BJ (cell line): ENCODE data around the gene WWC1. TPM values are rescaled to one million over a fixed set of nuclear protein-coding genes. Genes with fewer than 3 reads are reported as not detected.
"Not testable (repeated sequence)": the region's sequence is repeated elsewhere in the genome, so short reads cannot be mapped to it uniquely, and the experiment has no call there.

Experiments
- CTCF ChIA-PET: fragments of 350-600 bp; formaldehyde crosslinking; extraction: SDS; loops from one replicate; lab custom pipeline; 2021; ENCODE audit warnings: antibody characterized with exemption, inconsistent platforms; lab: Yijun Ruan, JAX
- POLR2A ChIA-PET: fragments of 300-600 bp; sonication (Branson Sonifier 250); formaldehyde crosslinking; extraction: SDS; loops from one replicate; lab custom pipeline; 2021; ENCODE audit warnings: antibody characterized with exemption; lab: Charles Lee
- DNase-seq: peaks from one replicate; pipeline ENCODE4 v3.0.0-alpha.2; 2011; ENCODE audit warnings: low read depth
- H3K27me3 ChIP-seq: 2 replicates; pipeline ENCODE4 v1.6.0; 2011; ENCODE audit warnings: low read length; ENCODE audit not compliant: control insufficient read depth, insufficient read depth
- H3K36me3 ChIP-seq: 2 replicates; pipeline ENCODE4 v1.5.1; 2011; ENCODE audit warnings: low read length; ENCODE audit not compliant: control insufficient read depth, insufficient read depth
- H3K4me3 ChIP-seq: 2 replicates; pipeline ENCODE4 v1.5.1; 2011; ENCODE audit warnings: low read depth, mild to moderate bottlenecking, control low read depth, low read length
- polyA plus RNA-seq: library from polyadenylated mRNA; depleted of rRNA; stranded (reverse); fragments of >200 nt; gene quantifications from 2 replicates; pipeline ENCODE4 v1.2.3, GENCODE V29; 2011
- TF ChIP-seq, protein P1 (sequence below): IDR thresholded peaks from 2 replicates; pipeline ENCODE4 v1.5.1; 2011; ENCODE audit warnings: low read depth, mild to moderate bottlenecking, control low read depth, inconsistent platforms, low read length, moderate library complexity; ENCODE audit not compliant: insufficient read depth

WWC1 gene
- polyA plus RNA-seq, 1 experiment = 1.4 TPM

GRCh38 chr5:168308976-168309598 is 17.6 kb downstream of the WWC1 start:
- Histone ChIP-seq H3K36me3 (no peaks in the 10 kb centered on the region), H3K4me3 (no peak overlapping the region), H3K27me3 (no peaks in the 10 kb centered on the region)
- DNase-seq = no peak
- TF ChIP-seq, protein P1, sequence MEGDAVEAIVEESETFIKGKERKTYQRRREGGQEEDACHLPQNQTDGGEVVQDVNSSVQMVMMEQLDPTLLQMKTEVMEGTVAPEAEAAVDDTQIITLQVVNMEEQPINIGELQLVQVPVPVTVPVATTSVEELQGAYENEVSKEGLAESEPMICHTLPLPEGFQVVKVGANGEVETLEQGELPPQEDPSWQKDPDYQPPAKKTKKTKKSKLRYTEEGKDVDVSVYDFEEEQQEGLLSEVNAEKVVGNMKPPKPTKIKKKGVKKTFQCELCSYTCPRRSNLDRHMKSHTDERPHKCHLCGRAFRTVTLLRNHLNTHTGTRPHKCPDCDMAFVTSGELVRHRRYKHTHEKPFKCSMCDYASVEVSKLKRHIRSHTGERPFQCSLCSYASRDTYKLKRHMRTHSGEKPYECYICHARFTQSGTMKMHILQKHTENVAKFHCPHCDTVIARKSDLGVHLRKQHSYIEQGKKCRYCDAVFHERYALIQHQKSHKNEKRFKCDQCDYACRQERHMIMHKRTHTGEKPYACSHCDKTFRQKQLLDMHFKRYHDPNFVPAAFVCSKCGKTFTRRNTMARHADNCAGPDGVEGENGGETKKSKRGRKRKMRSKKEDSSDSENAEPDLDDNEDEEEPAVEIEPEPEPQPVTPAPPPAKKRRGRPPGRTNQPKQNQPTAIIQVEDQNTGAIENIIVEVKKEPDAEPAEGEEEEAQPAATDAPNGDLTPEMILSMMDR = no peak
- ChIA-PET POLR2A (no interaction called here), CTCF (no interaction called here)

DNA sequence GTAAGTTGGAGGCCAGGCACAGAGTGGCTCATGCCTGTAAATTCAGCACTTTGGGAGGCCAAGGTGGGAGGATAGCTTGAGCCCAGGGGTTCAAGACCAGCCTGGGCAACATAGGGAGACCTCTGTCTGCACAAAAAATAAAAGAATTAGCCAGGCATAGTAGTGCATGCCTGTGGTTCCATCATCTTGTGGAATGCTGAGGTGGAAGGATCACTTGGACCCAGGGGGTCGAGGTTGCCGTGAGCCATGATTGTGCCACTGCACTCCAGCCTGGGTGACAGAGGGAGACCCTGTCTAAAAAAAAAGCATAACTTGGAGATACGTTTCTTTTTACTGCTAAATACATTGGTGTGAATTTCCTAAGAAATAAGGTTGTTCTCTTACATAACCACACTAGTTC is 19.1 kb downstream of the WWC1 start:
- POLR2A ChIA-PET, H3K4me3 ChIP-seq, H3K36me3 ChIP-seq, H3K27me3 ChIP-seq, CTCF ChIA-PET, DNase-seq: not testable (repeated sequence)

GRCh38 chr5:168311061-168311566 is 19.7 kb downstream of the WWC1 start:
- no peaks in the 10 kb centered on the region for H3K36me3 ChIP-seq
- POLR2A ChIA-PET = no interaction called here
- CTCF ChIA-PET = interaction anchor here (0.6 to 1.0 kb wide), 2 partner anchors 15 to 23 kb away, joined by 3 read pairs; no protein-coding TSS in a partner anchor
- TF ChIP-seq, protein P1 = no peak
- DNase-seq = no peak
- H3K27me3 ChIP-seq = no peaks in the 10 kb centered on the region
- H3K4me3 ChIP-seq = no peak overlapping the region

- no peaks in the 10 kb centered on the region for H3K36me3 ChIP-seq
- no peak for DNase-seq
- CTCF ChIA-PET = interaction anchor here (1.2 kb wide), 3 partner anchors 10 to 20 kb away, joined by 4 to 5 read pairs (median 4); no protein-coding TSS in a partner anchor
- H3K4me3 ChIP-seq = no peak overlapping the region
- H3K27me3 ChIP-seq = no peaks in the 10 kb centered on the region
- POLR2A ChIA-PET = interaction anchor here (0.7 kb wide), 1 partner anchor 563 kb away, joined by 5 read pairs; no protein-coding TSS in a partner anchor
- TF ChIP-seq, protein P1 = no peak
These were observed 21.3 kb downstream of the WWC1 start for GRCh38 chr5:168312606-168313295.

DNA sequence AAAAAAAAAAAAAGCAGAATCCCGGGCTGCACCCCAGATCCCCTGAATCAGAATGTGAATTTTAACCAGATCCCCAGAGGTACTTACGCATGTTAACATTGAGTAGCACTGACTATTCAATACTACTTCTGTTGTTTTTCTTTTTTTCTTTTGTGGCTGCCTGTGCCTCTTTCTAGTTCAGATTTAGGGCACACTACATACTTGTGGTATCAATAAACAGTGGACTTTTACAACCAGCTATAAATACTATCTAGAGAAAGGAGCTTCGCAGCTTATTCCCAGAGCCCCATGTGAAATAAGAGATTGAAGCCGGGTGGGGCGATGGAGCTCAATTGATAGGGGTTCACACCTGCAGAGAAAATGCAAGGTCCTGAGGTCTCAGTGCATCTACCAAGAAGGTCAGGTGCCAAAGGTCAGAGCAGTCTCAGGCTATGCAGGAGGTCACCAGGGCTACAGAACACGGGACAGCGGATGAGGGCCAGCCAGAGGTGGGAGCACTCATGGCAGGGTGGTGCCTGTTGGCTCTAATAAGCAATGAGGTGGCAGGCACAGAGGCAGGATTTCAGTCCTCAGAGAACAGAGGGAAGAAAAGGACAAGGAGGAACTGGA is 22.3 kb downstream of the WWC1 start:
- TF ChIP-seq, protein P1 = no peak
- no peak overlapping the region for H3K4me3 ChIP-seq
- no peaks in the 10 kb centered on the region for H3K36me3 ChIP-seq
- POLR2A ChIA-PET = no interaction called here
- H3K27me3 ChIP-seq = no peaks in the 10 kb centered on the region
- CTCF ChIA-PET = interaction anchor here (0.6 to 1.2 kb wide), 3 partner anchors 15 to 34 kb away, joined by 3 to 5 read pairs (median 3); no protein-coding TSS in a partner anchor
- DNase-seq = peak; percentile 35
